Ovary (tissue), 9 donors: ENCODE measurements around the gene PLXNA4. TPM values are rescaled to one million over a fixed set of nuclear protein-coding genes. Genes with fewer than 3 reads are reported as not detected.

Source experiments
- DNase-seq, 5 donors: peaks; one replicate each; pipeline ENCODE4 v3.0.0-alpha.2; 2019 to 2020
- H3K27ac ChIP-seq, 2 donors: fragments of 200-600 bp; one replicate each; pipeline versions ENCODE4 v1.5.1 to v1.8.0; 2019 to 2022
- H3K27me3 ChIP-seq: fragments of 200-600 bp; one replicate; pipeline ENCODE4 v1.8.0; 2022
- H3K36me3 ChIP-seq: fragments of 200-600 bp; sonication (generic); one replicate; pipeline ENCODE4 v1.5.1; 2019
- H3K4me1 ChIP-seq: one replicate; pipeline ENCODE4 v1.8.1; 2013; ENCODE audit warnings: mild to moderate bottlenecking, moderate library complexity; ENCODE audit not compliant: insufficient read depth
- H3K4me3 ChIP-seq: fragments of 200-600 bp; sonication (generic); one replicate; pipeline ENCODE4 v1.5.1; 2017
- H3K9me3 ChIP-seq, 2 donors: fragments of 200-600 bp in 1 of 2; sonication (generic) in 1 of 2; one replicate each; pipeline versions ENCODE4 v1.5.1 to v1.8.1; 2013 to 2019; ENCODE audit warnings: mild to moderate bottlenecking in 1 of 2, moderate library complexity in 1 of 2
- CTCF ChIP-seq, 3 donors: fragments of 450-650 bp in 2 of 3; fragments of 200-600 bp in 1 of 3; IDR thresholded peaks; one replicate each; pipeline versions ENCODE4 v1.5.1 to v1.8.0; 2016 to 2022; ENCODE audit warnings: antibody characterized with exemption in 3 of 3, mild to moderate bottlenecking in 1 of 3
- EP300 ChIP-seq: sonication (generic); formaldehyde crosslinking; IDR thresholded peaks from one replicate; pipeline ENCODE4 v1.6.1; 2017; ENCODE audit warnings: antibody characterized with exemption
- POLR2A ChIP-seq: fragments of 450-650 bp; IDR thresholded peaks from one replicate; pipeline ENCODE4 v1.6.1; 2017; ENCODE audit warnings: antibody characterized with exemption, mild to moderate bottlenecking, moderate library complexity
- WGBS, 3 donors: extraction: QIAGEN DNeasy Blood & Tissue Kit in 1 of 3; methylation state at CpG; one replicate each; pipeline versions ENCODE4 v1.1.5 to v1.1.7; 2013 to 2017; 5-methylcytosine and 5-hydroxymethylcytosine counted together
- intact Hi-C, 4 donors: fragments of 100-400 bp; cut with DNase I; formaldehyde crosslinking; loops; one replicate each; pipeline versions ENCODE4 v1.11.0 to v1.15.1; 2022 to 2023
- polyA plus RNA-seq, 2 donors: library from polyadenylated mRNA; stranded (reverse); fragments of 200-250 nt in 1 of 2; fragments of 350-450 nt in 1 of 2; fragmentation: Illumina TruSeq in 1 of 2; extraction: RNeasy Lipid Tissue Mini Kit (QIAGEN cat#74804) in 1 of 2; gene quantifications; one replicate each; pipeline ENCODE4 v1.2.3, GENCODE V29; 2013 to 2014
- total RNA-seq, 7 donors: library from RNA; depleted of rRNA in 2 of 7; stranded (reverse); fragments of >200 nt in 2 of 7; fragmentation: NEBNext Ultra II Directional in 3 of 7; extraction: Animal tissue kit (Norgen Biotek cat#: 25700) in 3 of 7; gene quantifications; one replicate each; pipeline versions ENCODE4 v1.1.0 to v1.2.4, GENCODE V29; 2016 to 2023
- donor health status: DM: no; HTN: no; CAD: no; lungs with moderate emphysema.
- donor health status: DM: no; HTN: no; CAD: no.
- donor health status: Bipolar disorder and iron deficiency.
- donor health status: DM: yes; HTN: yes; CAD: no.
- donor health status: DM: no; HTN: no; CAD: no.
- donor health status: DM: yes; HTN: yes; CAD: no.

The PLXNA4 gene
- total and polyA plus RNA-seq, 9 donors: 5.1 to 39.9 (median 11.4) TPM

GRCh38 chr7:132158166-132158565, 418.1 kb downstream of the PLXNA4 start:
- 76 to 88% (median 84%) methylated on average over 2 of the region's 2 CpGs for WGBS, 3 donors
- Histone ChIP-seq H3K36me3 (no peaks in the 10 kb centered on the region), H3K9me3 (no peaks in the 10 kb centered on the region), H3K27me3 (no peaks in the 10 kb centered on the region), H3K4me1 (no peaks in the 10 kb centered on the region), H3K27ac (no peak overlapping the region), H3K4me3 (no peak overlapping the region)
- no peak for DNase-seq
- no peak for TF ChIP-seq EP300
- TF ChIP-seq CTCF (IDR thresholded peaks at IDR 0.05): no peak
- no peak for TF ChIP-seq POLR2A
- intact Hi-C loops: no loop called here

GRCh38 chr7:132155715-132156114, 420.6 kb downstream of the PLXNA4 start:
- no peaks in the 10 kb centered on the region for H3K9me3 ChIP-seq
- 89 to 94% (median 90%) methylated on average over 5 of the region's 5 CpGs for WGBS, 3 donors

GRCh38 chr7:132154695-132155471, 421.4 kb downstream of the PLXNA4 start:
- DNase-seq: no peak
- Histone ChIP-seq H3K27me3 (no peaks in the 10 kb centered on the region), H3K27ac (no peak overlapping the region), H3K9me3 (no peaks in the 10 kb centered on the region), H3K4me1 (no peaks in the 10 kb centered on the region), H3K4me3 (no peak overlapping the region), H3K36me3 (no peaks in the 10 kb centered on the region)
- WGBS, 3 donors: 62 to 71% (median 63%) methylated on average over 8 of the region's 8 CpGs
- intact Hi-C loops: no loop called here
- no peak for TF ChIP-seq EP300
- no peak for TF ChIP-seq POLR2A
- TF ChIP-seq CTCF (IDR thresholded peaks at IDR 0.05): no peak

More at GRCh38 chr7:132155715-132156114, 420.6 kb downstream of the PLXNA4 start:
- Histone ChIP-seq H3K4me1 (no peaks in the 10 kb centered on the region), H3K27me3 (no peaks in the 10 kb centered on the region), H3K36me3 (no peaks in the 10 kb centered on the region), H3K27ac (no peak overlapping the region), H3K4me3 (no peak overlapping the region)
- no peak for DNase-seq
- intact Hi-C loops: no loop called here
- TF ChIP-seq CTCF (IDR thresholded peaks at IDR 0.05): no peak
- no peak for TF ChIP-seq POLR2A
- no peak for TF ChIP-seq EP300

- intact Hi-C loops: no loop called here
- WGBS, 3 donors: 66 to 76% (median 75%) methylated on average over 6 of the region's 6 CpGs
- Histone ChIP-seq H3K27me3 (no peaks in the 10 kb centered on the region), H3K4me1 (no peaks in the 10 kb centered on the region), H3K9me3 (no peaks in the 10 kb centered on the region), H3K36me3 (no peaks in the 10 kb centered on the region), H3K4me3 (no peak overlapping the region), H3K27ac (no peak overlapping the region)
- no peak for TF ChIP-seq CTCF (IDR thresholded peaks at IDR 0.05)
- TF ChIP-seq POLR2A: no peak
- TF ChIP-seq EP300: no peak
- no peak for DNase-seq
Measured at GRCh38 chr7:132154248-132154647, 422.0 kb downstream of the PLXNA4 start.
